ENCODE results near the gene TICAM2. TPM values are rescaled to one million over a fixed set of nuclear protein-coding genes. Genes with fewer than 3 reads are reported as not detected.

TICAM2 gene
- total RNA-seq, 1 experiment from 2014 or later = 4.5 TPM

- DNase-seq (ENCODE audit: low spot score) = no peak
These were observed 33.6 kb downstream of the TICAM2 start for GRCh38 chr5:115568668-115569067.

GRCh38 chr5:115565233-115565632 is 37.0 kb downstream of the TICAM2 start:
- no peak for DNase-seq (ENCODE audit: low spot score)

GRCh38 chr5:115561176-115561575 is 41.1 kb downstream of the TICAM2 start:
- no peak for DNase-seq (ENCODE audit: low spot score)

DNA sequence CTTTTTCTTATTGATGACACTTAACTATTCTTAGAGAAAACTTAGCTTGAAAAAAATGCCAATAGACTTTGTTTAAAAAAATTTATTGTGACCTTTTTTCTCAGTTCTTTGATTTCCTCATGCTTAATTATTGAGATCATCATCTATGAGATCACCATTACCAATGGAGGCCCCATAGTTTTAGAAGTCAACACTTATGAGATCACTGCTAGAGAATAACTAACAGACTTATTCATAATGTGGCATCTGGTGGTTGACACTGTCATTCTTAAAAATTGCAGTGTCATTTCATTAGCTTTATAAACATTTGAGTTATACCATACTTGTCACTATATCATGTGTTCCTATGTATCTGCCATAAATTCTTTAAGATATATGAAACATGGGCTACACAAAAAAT is 42.8 kb downstream of the TICAM2 start:
- no peak for DNase-seq (ENCODE audit: low spot score)

GRCh38 chr5:115558388-115558956 is 43.8 kb downstream of the TICAM2 start:
- no peak for DNase-seq (ENCODE audit: low spot score)

- DNase-seq (ENCODE audit: low spot score) = no peak
These were observed 44.5 kb downstream of the TICAM2 start for GRCh38 chr5:115557667-115558387.

- no peak for DNase-seq (ENCODE audit: low spot score)
These were observed 46.0 kb downstream of the TICAM2 start for GRCh38 chr5:115556276-115556675.

DNA sequence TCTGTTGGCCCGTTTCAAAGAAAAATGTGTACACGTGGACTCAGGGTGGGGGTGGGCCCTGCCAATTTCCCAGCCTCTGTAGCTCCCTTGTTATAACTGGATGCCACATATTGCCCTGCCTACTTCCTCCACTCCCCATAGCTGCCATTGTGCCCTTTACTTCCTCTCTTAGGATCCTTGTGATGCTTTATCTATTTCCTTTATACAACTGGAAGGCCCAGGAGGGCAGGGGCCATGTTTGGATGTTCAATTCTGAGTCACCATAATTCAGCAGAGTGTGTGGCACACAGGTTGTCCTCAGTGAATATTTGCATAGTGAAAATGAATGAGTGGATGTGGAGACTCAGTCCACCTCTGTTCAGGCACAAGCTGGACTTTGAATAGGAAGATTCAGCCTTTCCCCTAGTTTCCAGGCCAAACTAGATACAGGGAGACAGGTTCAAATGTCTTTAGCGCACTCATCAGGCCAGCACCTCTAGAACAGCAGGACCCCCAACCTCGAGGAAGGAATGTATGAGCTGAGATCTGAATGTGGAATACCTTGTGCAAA is 47.1 kb downstream of the TICAM2 start:
- no peak for DNase-seq (ENCODE audit: low spot score)

- no peak for DNase-seq (ENCODE audit: low spot score)
These were observed 49.2 kb downstream of the TICAM2 start for GRCh38 chr5:115553082-115553481.

- no peak for DNase-seq (ENCODE audit: low spot score)
These were observed 50.9 kb downstream of the TICAM2 start for GRCh38 chr5:115551415-115551814.

DNA sequence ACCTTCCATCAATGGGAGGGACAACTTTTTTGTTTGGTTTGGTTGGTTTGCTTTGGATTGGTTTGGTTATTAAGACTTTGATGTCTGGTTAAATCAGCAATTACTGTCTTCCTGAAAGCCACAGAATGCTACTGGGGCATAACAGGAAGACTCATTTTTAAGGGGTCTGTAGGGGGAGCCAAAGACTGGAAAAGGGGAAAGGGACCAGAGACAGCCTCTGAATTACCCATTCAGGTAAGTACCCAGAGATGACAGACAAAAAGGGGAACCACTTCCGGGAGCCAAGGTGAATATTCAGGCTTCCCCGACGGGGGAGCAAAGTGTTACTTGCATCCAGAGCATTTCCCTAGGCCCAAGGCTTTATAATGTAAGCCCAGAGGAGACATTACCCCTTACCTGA is 53.1 kb downstream of the TICAM2 start:
- no peak for DNase-seq (ENCODE audit: low spot score)

GRCh38 chr5:115548683-115549082 is 53.6 kb downstream of the TICAM2 start:
- no peak for DNase-seq (ENCODE audit: low spot score)

GRCh38 chr5:115545351-115545882 is 56.9 kb downstream of the TICAM2 start:
- DNase-seq (ENCODE audit: low spot score) = no peak

DNA sequence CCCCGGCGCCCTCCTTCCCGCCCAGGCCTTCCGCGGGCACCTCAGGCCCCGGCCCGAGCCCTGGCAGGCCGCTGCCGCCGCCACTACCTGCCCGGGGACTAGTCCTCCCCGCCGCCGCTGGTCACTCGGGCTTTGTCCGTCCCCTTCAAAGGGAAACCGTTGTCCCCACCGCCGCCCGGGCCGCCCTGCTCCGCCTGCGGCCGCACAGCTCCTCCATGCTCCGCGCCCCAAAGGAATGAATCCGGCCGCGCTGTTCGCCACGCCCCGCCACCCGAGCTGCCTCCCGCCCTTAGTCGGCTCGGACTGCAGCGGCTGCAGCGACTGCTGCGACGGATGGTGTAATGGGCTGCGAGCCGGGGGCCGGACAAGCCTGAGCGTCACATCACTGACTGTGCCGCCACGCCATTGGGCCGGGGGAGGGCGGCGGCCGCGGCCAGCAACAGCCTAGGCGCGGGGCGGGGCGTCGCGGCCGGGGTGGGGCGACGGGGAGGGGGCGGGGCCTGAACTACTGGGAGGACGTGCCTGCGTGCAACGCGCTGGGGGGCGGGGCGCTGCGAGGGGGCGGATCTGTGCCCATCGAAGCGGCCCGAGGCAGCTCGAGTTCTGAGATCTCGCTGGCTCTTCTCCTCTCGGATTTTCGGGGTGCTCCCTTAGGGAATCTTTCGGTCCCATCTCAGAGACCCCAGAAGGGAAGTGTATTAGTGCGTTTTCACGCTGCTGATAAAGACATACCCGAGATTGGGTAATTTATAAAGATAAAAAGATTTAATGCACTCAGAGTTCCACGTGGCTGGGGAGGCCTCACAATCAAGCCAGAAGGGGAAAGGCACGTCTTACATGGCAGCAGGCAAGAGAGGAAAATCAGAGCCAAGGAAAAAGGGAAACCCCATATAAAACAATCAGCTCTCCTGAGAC is 57.6 kb downstream of the TICAM2 start, which contains the start of gene FEM1C:
Gene FEM1C (minus strand): TSS at position 340 of the 915 bp plus-strand sequence. CDS start 1,282 bp downstream, outside the sequence.
- DNase-seq (ENCODE audit: low spot score) = peak; percentile 98

- no peak for DNase-seq (ENCODE audit: low spot score)
These were observed 58.2 kb downstream of the TICAM2 start for GRCh38 chr5:115544043-115544435.

GRCh38 chr5:115543365-115544042 is 58.8 kb downstream of the TICAM2 start:
- peak; percentile 49 for DNase-seq (ENCODE audit: low spot score)

- DNase-seq (ENCODE audit: low spot score) = no peak
These were observed 59.5 kb downstream of the TICAM2 start for GRCh38 chr5:115542651-115543364.

GRCh38 chr5:115542086-115542485 is 60.2 kb downstream of the TICAM2 start:
- DNase-seq (ENCODE audit: low spot score) = no peak

- DNase-seq (ENCODE audit: low spot score) = no peak
These were observed 60.7 kb downstream of the TICAM2 start for GRCh38 chr5:115541611-115542010.

- DNase-seq (ENCODE audit: low spot score) = no peak
These were observed 66.7 kb downstream of the TICAM2 start for GRCh38 chr5:115535479-115536035.

Measured in H4 (cell line).